Calu3 (cell line): ENCODE data around the gene AP3D1. TPM values are rescaled to one million over a fixed set of nuclear protein-coding genes. Genes with fewer than 3 reads are reported as not detected.

Experiments used
- BruUV-seq: library from RNA; stranded (reverse); fragments of 400-500 nt; replicated peaks from 2 replicates; lab custom pipeline; 2021; lab: Mats Ljungman, UMichigan
- CTCF ChIA-PET: fragments of 300-600 bp; sonication (Branson Sonifier 250); formaldehyde crosslinking; loops from one replicate; lab custom pipeline; 2022; ENCODE audit warnings: antibody characterized with exemption; lab: Charles Lee
- DNase-seq: peaks from one replicate; pipeline ENCODE4 v3.0.0; 2022
- H3K27ac Mint-ChIP-seq: one replicate; pipeline ENCODE4 v1.8.0; 2022; ENCODE audit warnings: mixed read lengths; ENCODE audit not compliant: unreplicated experiment
- H3K27me3 Mint-ChIP-seq: one replicate; pipeline ENCODE4 v1.8.0; 2022; ENCODE audit warnings: mixed read lengths; ENCODE audit not compliant: unreplicated experiment
- H3K36me3 Mint-ChIP-seq: one replicate; pipeline ENCODE4 v1.8.0; 2022; ENCODE audit warnings: mild to moderate bottlenecking, moderate library complexity, mixed read lengths; ENCODE audit not compliant: insufficient read depth, unreplicated experiment
- H3K4me1 Mint-ChIP-seq: one replicate; pipeline ENCODE4 v1.8.0; 2022; ENCODE audit warnings: mild to moderate bottlenecking, low read depth, mixed read lengths; ENCODE audit not compliant: unreplicated experiment
- H3K4me3 Mint-ChIP-seq: one replicate; pipeline ENCODE4 v1.8.0; 2022; ENCODE audit warnings: mild to moderate bottlenecking, low read depth, moderate library complexity, mixed read lengths; ENCODE audit not compliant: unreplicated experiment
- H3K9me3 Mint-ChIP-seq: one replicate; pipeline ENCODE4 v1.8.0; 2022; ENCODE audit warnings: low read depth, mixed read lengths; ENCODE audit not compliant: unreplicated experiment
- intact Hi-C: fragments of 100-400 bp; cut with micrococcal nuclease; formaldehyde crosslinking; loops from one replicate; pipeline ENCODE4 v1.10.0; 2022; ENCODE audit not compliant: unreplicated experiment
- total RNA-seq: library from RNA; stranded (reverse); gene quantifications from 2 replicates; pipeline ENCODE4 v1.2.3, GENCODE V29; 2022
- TF ChIP-seq, protein P1 (sequence below): fragments of 200-600 bp; IDR thresholded peaks from one replicate; pipeline ENCODE4 v1.8.0; 2022; ENCODE audit warnings: antibody characterized with exemption; ENCODE audit not compliant: unreplicated experiment

Gene AP3D1
- total RNA-seq, 1 experiment from 2014 or later = 107 TPM

DNA sequence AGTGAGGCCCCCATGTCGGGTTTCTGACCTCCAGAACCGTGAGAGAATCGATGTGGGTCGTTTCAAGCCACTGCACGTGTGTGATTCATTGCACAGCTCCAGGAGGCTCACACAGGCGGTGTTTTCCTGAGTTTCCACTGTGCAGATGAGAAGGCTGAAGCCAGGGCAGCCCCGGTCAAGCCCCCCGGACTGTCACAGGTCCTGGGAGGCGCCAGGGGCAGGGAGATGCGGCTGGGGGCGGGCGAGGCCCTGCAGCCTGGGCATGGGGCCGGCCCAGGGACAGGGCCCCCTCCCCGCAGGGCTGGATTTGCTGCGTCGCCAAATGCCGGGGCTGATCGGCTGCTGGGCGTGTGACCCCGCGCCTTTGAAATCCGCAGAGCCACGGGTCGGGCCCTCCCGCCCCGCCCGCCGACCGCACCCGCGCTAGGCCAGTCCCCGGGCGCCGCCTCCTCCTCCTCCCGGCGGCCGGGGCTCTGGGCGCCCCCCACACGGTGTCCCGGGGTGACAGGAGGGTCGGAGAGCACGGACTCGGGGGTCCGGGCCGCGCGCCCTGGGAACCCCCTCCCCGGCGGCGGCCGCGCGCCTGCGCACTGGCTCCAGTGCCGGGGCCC is 90.4 kb downstream of the AP3D1 start:
- peak overlapping the region; percentile 98 for H3K27ac Mint-ChIP-seq
- H3K4me3 Mint-ChIP-seq = peak overlapping the region; percentile 77
- no peaks in the 10 kb centered on the region for H3K9me3 Mint-ChIP-seq
- H3K27me3 Mint-ChIP-seq = no peaks in the 10 kb centered on the region
- peak; percentile 58 for DNase-seq
- CTCF ChIA-PET = interaction anchor here (0.6 kb wide), 1 partner anchor 41 kb away, joined by 4 read pairs; no protein-coding TSS in a partner anchor
- intact Hi-C loops = no loop called here
- H3K4me1 Mint-ChIP-seq = no peaks in the 10 kb centered on the region
- peaks cover 46% of the 10 kb centered on the region for H3K36me3 Mint-ChIP-seq
- TF ChIP-seq, protein P1, sequence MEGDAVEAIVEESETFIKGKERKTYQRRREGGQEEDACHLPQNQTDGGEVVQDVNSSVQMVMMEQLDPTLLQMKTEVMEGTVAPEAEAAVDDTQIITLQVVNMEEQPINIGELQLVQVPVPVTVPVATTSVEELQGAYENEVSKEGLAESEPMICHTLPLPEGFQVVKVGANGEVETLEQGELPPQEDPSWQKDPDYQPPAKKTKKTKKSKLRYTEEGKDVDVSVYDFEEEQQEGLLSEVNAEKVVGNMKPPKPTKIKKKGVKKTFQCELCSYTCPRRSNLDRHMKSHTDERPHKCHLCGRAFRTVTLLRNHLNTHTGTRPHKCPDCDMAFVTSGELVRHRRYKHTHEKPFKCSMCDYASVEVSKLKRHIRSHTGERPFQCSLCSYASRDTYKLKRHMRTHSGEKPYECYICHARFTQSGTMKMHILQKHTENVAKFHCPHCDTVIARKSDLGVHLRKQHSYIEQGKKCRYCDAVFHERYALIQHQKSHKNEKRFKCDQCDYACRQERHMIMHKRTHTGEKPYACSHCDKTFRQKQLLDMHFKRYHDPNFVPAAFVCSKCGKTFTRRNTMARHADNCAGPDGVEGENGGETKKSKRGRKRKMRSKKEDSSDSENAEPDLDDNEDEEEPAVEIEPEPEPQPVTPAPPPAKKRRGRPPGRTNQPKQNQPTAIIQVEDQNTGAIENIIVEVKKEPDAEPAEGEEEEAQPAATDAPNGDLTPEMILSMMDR = no peak
- TSS peak; percentile 76 for BruUV-seq

DNA sequence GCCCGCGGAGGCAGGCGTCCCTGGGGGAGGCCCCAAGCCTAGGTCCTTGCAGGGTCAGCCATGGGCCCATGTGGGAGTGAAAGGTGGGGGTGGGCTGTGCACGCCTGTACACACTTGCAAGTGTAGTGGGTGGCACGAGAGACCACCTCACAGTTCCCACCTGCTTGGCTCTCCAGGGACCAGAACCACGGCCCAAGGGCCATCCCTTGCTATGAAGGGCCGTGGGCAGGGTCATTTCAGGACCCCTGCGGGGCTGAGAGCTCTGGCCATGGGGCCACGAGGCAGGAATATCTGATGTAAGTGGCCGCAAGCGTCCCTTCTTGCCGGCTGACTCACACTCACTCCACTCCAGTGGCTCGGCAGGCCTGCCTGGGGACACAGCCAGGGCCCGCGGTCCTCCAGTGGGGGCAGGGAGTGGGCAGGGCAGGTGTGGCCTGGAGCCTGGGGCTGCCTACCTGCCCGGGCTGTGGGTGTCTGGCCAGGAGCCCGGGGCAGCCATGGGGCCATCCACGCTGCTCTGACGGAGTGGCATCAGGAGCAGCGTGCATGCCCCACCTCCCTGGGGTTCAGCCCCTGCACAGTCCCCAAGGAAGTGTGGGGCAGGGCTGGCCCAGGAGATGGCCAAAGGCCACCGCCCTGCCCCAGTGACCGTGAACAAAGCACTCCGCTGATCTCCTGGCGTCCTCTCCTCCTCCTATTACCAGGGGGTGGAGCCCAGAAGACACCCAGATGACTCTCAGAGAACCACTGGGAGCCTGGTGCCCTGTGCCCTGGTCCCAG is 91.8 kb downstream of the AP3D1 start:
- no TSS peak for BruUV-seq
- CTCF ChIA-PET = interaction anchor here (0.6 kb wide), 1 partner anchor 124 kb away, joined by 3 read pairs; no protein-coding TSS in a partner anchor
- no peaks in the 10 kb centered on the region for H3K27me3 Mint-ChIP-seq
- H3K9me3 Mint-ChIP-seq = no peaks in the 10 kb centered on the region
- intact Hi-C loops = no loop called here
- peaks cover 46% of the 10 kb centered on the region for H3K36me3 Mint-ChIP-seq
- no peaks in the 10 kb centered on the region for H3K4me1 Mint-ChIP-seq
- peak; percentile 82 for DNase-seq
- TF ChIP-seq, protein P1 = no peak
- peak overlapping the region; percentile 77 for H3K4me3 Mint-ChIP-seq
- peak overlapping the region; percentile 98 for H3K27ac Mint-ChIP-seq

DNA sequence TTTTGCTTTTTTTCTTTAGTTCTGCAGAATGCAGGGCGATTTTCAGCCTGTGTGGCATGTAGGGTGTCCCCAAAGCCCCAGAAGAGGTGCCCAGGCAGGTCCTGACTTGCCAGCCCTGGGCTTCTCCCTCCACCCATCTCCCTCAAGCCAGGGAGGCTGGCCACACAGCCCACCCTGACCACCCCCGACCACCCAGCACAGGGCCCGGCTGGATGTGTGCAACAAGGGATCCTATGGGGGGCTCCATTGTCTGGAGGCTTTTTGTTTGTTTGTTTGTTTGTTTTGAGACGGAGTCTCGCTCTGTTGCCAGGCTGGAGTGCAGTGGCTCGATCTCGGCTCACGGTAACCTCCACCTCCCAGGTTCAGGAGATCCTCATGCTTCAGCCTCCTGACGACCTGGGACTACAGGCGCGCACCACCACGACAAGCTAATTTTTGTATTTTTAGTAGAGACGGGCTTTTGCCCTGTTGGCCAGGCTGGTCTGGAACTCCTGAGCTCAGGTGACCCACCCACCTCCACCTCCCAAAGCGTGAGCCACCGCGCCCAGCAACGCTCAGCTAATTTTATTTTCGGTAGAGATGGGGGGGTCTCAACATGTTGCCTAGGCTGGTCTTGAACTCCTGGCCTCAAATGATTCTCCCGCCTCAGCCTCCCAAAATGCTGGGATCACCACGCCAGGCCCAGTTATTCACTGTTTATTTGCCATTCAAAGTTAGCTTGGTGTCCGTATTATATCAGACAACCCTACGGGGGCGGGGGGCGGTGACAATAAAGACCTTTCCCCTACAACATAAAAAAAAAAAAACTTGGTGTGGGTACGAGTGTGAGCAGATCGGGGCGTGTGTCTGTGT is 92.6 kb downstream of the AP3D1 start:
- BruUV-seq = no TSS peak
- Mint-ChIP-seq H3K27me3 (no peaks in the 10 kb centered on the region), H3K27ac (peak overlapping the region; percentile 98), H3K4me1 (no peaks in the 10 kb centered on the region), H3K9me3 (no peaks in the 10 kb centered on the region), H3K36me3 (peaks cover 46% of the 10 kb centered on the region), H3K4me3 (peak overlapping the region; percentile 77)
- intact Hi-C loops = no loop called here
- CTCF ChIA-PET = no interaction called here
- DNase-seq = no peak
- TF ChIP-seq, protein P1 = no peak
